Daoy (cell line): ENCODE results near the gene DDX46. TPM values are rescaled to one million over a fixed set of nuclear protein-coding genes. Genes with fewer than 3 reads are reported as not detected.
"Not testable (repeated sequence)": the region's sequence is repeated elsewhere in the genome, so short reads cannot be mapped to it uniquely, and the experiment has no call there.

ENCODE experiments used
- DNase-seq: peaks from one replicate; pipeline ENCODE4 v3.0.0-alpha.2; 2015; ENCODE audit warnings: low read depth
- total RNA-seq: library from RNA; depleted of rRNA; stranded (reverse); fragments of >200 nt; shearing (Covaris generic); gene quantifications from 2 replicates; pipeline ENCODE4 v1.2.3, GENCODE V29; 2014; rRNA removed

The DDX46 gene
- total RNA-seq, 1 experiment from 2014 or later = 35.1 TPM

GRCh38 chr5:134840811-134841210 is 82.2 kb downstream of the DDX46 start:
- DNase-seq = no peak

GRCh38 chr5:134844252-134844651 is 85.7 kb downstream of the DDX46 start:
- no peak for DNase-seq

- DNase-seq = peak; percentile 33
These were observed 86.8 kb downstream of the DDX46 start for GRCh38 chr5:134845335-134845851.

- peak; percentile 98 for DNase-seq
These were observed 87.5 kb downstream of the DDX46 start, which contains the start of gene C5orf24 for GRCh38 chr5:134845852-134846640. C5orf24 (plus strand) TSS chr5:134845968; CDS start chr5:134854901, 8,933 bp downstream.

GRCh38 chr5:134846641-134846960 is 88.0 kb downstream of the DDX46 start:
- peak; percentile 25 for DNase-seq

- not testable (repeated sequence) for DNase-seq
These were observed 90.9 kb downstream of the DDX46 start for GRCh38 chr5:134849434-134849933.

GRCh38 chr5:134851307-134851923 is 92.8 kb downstream of the DDX46 start:
- peak; percentile 32 for DNase-seq

- DNase-seq = not testable (repeated sequence)
These were observed 97.9 kb downstream of the DDX46 start for GRCh38 chr5:134856465-134856864.

- no peak for DNase-seq
These were observed 98.8 kb downstream of the DDX46 start for GRCh38 chr5:134857401-134857800.

- DNase-seq = no peak
These were observed 106.1 kb downstream of the DDX46 start for GRCh38 chr5:134864707-134865106.

- no peak for DNase-seq
These were observed 114.9 kb downstream of the DDX46 start for GRCh38 chr5:134873494-134873893.

- DNase-seq = peak; percentile 90
These were observed 115.6 kb downstream of the DDX46 start, which contains the start of gene TXNDC15 for GRCh38 chr5:134873987-134874830. TXNDC15 (plus strand) TSS chr5:134874371; CDS start chr5:134874428, 57 bp downstream.

GRCh38 chr5:134874831-134875655 is 116.5 kb downstream of the DDX46 start:
- DNase-seq = peak; percentile 70

GRCh38 chr5:134877159-134877558 is 118.6 kb downstream of the DDX46 start:
- no peak for DNase-seq

- no peak for DNase-seq
These were observed 119.8 kb downstream of the DDX46 start for GRCh38 chr5:134878403-134878802.

- DNase-seq = no peak
These were observed 120.9 kb downstream of the DDX46 start for GRCh38 chr5:134879456-134879855.

Other genes with a start within 250 kb of the DDX46 start
- gene JADE2, start 233.1 kb upstream of the DDX46 start, total RNA-seq = 10.9 and 21.1 TPM in 2 replicates
- 72.1 and 79.2 TPM in 2 replicates for gene SAR1B, start 126.0 kb upstream of the DDX46 start, total RNA-seq
- gene SEC24A, start 110.0 kb upstream of the DDX46 start, total RNA-seq = 15.4 and 18.9 TPM in 2 replicates
- 24.7 and 32.3 TPM in 2 replicates for gene CAMLG, start 20.2 kb upstream of the DDX46 start, total RNA-seq
- gene C5orf24, start 87.2 kb downstream of the DDX46 start, total RNA-seq = 27.7 and 35.0 TPM in 2 replicates
- gene TXNDC15, start 115.6 kb downstream of the DDX46 start, total RNA-seq = 62.2 and 64.4 TPM in 2 replicates
- gene PCBD2, start 146.4 kb downstream of the DDX46 start, total RNA-seq = 3.7 and 8.7 TPM in 2 replicates
- 0.06 TPM in 1 of 2 replicates, not detected in the other for gene CATSPER3, start 209.1 kb downstream of the DDX46 start, total RNA-seq